Parathyroid adenoma (tissue), 2 donors: ENCODE data around the gene EGR4.

Experiments
- H2AFZ ChIP-seq: fragments of 300-600 bp; sonication (generic); one replicate; pipeline ENCODE4 v1.7.0; 2017; ENCODE audit warnings: antibody characterized with exemption, mild to moderate bottlenecking
- H3K27ac ChIP-seq: fragments of 300-600 bp; sonication (generic); one replicate; pipeline ENCODE4 v1.7.0; 2017
- H3K27me3 ChIP-seq: fragments of 300-600 bp; sonication (generic); one replicate; pipeline ENCODE4 v1.7.0; 2017; ENCODE audit warnings: low read length; ENCODE audit not compliant: control insufficient read depth, insufficient read depth
- H3K36me3 ChIP-seq: fragments of 300-600 bp; sonication (generic); one replicate; pipeline ENCODE4 v1.7.0; 2017; ENCODE audit warnings: low read length; ENCODE audit not compliant: control insufficient read depth, insufficient read depth
- H3K4me1 ChIP-seq: fragments of 300-600 bp; sonication (generic); one replicate; pipeline ENCODE4 v1.7.0; 2017; ENCODE audit warnings: control low read depth
- H3K4me2 ChIP-seq: fragments of 300-600 bp; sonication (generic); one replicate; pipeline ENCODE4 v1.7.0; 2017; ENCODE audit warnings: low read length
- H3K4me3 ChIP-seq: fragments of 300-600 bp; sonication (generic); one replicate; pipeline ENCODE4 v1.7.0; 2017; ENCODE audit warnings: low read depth, low read length
- H3K79me2 ChIP-seq: fragments of 300-600 bp; sonication (generic); one replicate; pipeline ENCODE4 v1.7.0; 2017; ENCODE audit warnings: control low read depth
- H3K9ac ChIP-seq: fragments of 300-600 bp; sonication (generic); one replicate; pipeline ENCODE4 v1.7.0; 2017; ENCODE audit warnings: mild to moderate bottlenecking
- H3K9me3 ChIP-seq: fragments of 300-600 bp; sonication (generic); one replicate; pipeline ENCODE4 v1.7.0; 2017; ENCODE audit warnings: low read length; ENCODE audit not compliant: control insufficient read depth
- TF ChIP-seq, protein P1 (sequence below): fragments of 300-600 bp; sonication (generic); IDR thresholded peaks from one replicate; pipeline ENCODE4 v1.7.0; 2017; ENCODE audit warnings: antibody characterized with exemption, mild to moderate bottlenecking
- donor health status: primary hyperparathyroidism.

The EGR4 gene

DNA sequence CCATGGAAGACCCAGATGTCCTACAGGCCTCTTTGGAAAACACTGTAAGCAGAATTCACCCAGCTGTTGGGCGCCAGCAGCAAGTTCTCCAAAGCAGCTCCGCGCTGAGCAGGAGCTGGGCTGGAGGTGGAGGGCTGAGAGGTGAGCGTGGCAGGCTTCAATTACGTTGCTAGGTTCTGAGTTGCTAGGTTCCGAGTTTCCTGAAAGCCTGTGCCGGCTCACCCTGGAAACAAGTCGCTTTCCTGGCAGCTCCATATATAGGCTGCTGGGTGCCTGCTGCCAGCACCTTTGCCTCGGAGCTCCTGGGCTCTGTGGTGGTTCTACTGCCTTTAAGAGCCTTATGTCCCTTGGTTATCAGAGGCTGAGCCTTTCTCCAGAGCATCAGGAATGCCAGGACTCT is 14.4 kb upstream of the EGR4 start:
- TF ChIP-seq, protein P1, sequence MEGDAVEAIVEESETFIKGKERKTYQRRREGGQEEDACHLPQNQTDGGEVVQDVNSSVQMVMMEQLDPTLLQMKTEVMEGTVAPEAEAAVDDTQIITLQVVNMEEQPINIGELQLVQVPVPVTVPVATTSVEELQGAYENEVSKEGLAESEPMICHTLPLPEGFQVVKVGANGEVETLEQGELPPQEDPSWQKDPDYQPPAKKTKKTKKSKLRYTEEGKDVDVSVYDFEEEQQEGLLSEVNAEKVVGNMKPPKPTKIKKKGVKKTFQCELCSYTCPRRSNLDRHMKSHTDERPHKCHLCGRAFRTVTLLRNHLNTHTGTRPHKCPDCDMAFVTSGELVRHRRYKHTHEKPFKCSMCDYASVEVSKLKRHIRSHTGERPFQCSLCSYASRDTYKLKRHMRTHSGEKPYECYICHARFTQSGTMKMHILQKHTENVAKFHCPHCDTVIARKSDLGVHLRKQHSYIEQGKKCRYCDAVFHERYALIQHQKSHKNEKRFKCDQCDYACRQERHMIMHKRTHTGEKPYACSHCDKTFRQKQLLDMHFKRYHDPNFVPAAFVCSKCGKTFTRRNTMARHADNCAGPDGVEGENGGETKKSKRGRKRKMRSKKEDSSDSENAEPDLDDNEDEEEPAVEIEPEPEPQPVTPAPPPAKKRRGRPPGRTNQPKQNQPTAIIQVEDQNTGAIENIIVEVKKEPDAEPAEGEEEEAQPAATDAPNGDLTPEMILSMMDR, result no peak
- Histone ChIP-seq H3K4me3 (no peak overlapping the region), H3K4me1 (no peaks in the 10 kb centered on the region), H3K9ac (no peak overlapping the region), H3K9me3 (no peaks in the 10 kb centered on the region), H2AFZ (no peak overlapping the region), H3K36me3 (no peaks in the 10 kb centered on the region), H3K27ac (no peak overlapping the region), H3K79me2 (no peaks in the 10 kb centered on the region), H3K27me3 (no peaks in the 10 kb centered on the region), H3K4me2 (no peak overlapping the region)

DNA sequence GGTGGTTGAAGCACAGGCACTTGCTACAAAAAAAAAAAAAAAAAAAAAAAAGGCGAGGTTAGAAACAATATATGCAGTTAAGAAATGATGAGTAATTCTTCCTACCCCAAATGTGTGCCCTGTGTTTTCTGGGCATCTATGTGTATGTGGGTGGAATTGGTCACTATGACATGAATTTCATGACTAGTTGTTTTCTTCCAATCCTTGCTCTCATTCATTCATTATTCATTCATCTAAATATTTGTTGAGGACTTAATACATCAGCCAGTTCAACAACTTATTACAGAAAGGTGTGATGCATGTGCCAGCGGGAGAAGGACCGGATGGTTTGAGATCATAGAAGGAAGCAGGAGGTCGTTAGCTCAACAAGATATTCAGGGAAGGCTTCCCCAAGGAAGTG is 8.3 kb upstream of the EGR4 start:
- Histone ChIP-seq H3K4me2 (no peak overlapping the region), H3K9ac (no peak overlapping the region), H2AFZ (no peak overlapping the region), H3K27ac (no peak overlapping the region), H3K27me3 (no peaks in the 10 kb centered on the region), H3K36me3 (no peaks in the 10 kb centered on the region), H3K79me2 (no peaks in the 10 kb centered on the region), H3K9me3 (no peaks in the 10 kb centered on the region), H3K4me3 (no peak overlapping the region), H3K4me1 (no peaks in the 10 kb centered on the region)
- TF ChIP-seq, protein P1, result no peak

DNA sequence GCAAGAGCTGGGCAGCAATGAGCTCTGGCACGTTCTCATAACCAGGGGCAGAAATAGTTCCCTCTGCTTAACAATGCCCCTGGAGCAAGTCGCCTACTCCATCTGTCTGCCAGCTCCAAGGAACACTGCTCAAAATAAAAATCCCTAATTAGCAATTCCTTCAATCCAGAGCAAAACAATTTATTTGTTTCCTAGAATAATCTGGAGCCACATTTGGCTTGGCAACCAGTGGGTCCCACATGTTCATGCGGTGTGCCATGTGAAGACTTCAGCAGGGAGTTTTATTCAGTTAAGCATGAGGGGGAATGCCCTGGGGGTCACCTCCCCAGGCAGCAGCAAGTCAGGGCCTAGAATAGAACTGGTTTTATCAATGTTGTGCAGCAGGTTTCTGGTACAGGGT is 7.6 kb upstream of the EGR4 start:
- Histone ChIP-seq H3K9me3 (no peaks in the 10 kb centered on the region), H3K4me1 (no peaks in the 10 kb centered on the region), H3K79me2 (no peaks in the 10 kb centered on the region), H3K27ac (no peak overlapping the region), H3K4me2 (no peak overlapping the region), H3K27me3 (no peaks in the 10 kb centered on the region), H2AFZ (no peak overlapping the region), H3K4me3 (no peak overlapping the region), H3K36me3 (no peaks in the 10 kb centered on the region), H3K9ac (no peak overlapping the region)
- TF ChIP-seq, protein P1, result no peak

DNA sequence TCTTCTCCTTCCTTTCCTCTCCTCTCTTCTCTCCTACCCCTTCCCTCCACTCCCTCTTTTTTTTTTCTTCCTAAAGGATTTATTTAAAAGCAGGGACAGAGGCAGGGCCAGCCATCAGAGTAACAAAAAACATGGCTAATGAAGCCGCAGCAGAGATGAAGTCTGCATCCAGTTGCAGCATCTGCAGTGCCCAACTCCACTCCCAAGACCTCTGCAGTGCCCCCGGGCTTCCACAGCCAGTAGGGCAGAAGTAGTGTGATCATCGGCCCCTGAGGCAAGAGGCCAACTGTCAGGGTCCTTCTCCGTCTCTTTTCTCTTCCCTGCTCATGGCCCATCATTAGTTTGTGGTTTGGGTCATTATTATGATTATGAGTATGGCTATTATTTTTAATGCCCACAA is 4.2 kb upstream of the EGR4 start:
- Histone ChIP-seq H3K36me3 (no peaks in the 10 kb centered on the region), H2AFZ (no peak overlapping the region), H3K27ac (no peak overlapping the region), H3K9ac (no peak overlapping the region), H3K79me2 (no peaks in the 10 kb centered on the region), H3K9me3 (no peaks in the 10 kb centered on the region), H3K27me3 (peaks cover 10% of the 10 kb centered on the region), H3K4me2 (no peak overlapping the region), H3K4me1 (no peaks in the 10 kb centered on the region), H3K4me3 (no peak overlapping the region)
- TF ChIP-seq, protein P1, result no peak

DNA sequence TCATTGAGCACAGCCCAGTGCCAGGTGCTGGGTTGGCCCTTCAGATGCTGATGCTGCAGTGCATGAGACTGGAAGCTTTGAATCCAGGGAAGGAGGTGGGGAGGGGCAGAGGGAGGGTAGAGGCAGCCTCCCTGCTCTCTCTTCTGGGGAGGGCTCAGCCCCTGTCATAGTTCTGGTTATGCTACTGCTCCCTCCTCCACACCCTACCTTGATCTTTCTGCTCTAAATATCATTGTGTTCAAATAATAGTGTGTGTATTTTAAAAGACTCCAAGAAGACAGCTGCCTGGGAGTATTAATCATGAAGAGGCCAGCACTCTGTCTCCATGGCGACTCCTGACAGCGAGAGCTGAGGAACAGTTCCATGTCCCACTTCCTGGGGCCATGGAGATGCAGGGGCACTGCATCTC is 3.8 kb upstream of the EGR4 start:
- Histone ChIP-seq H3K27me3 (peaks cover 14% of the 10 kb centered on the region), H3K27ac (no peak overlapping the region), H2AFZ (no peak overlapping the region), H3K9me3 (no peaks in the 10 kb centered on the region), H3K4me1 (no peaks in the 10 kb centered on the region), H3K9ac (no peak overlapping the region), H3K79me2 (no peaks in the 10 kb centered on the region), H3K4me2 (no peak overlapping the region), H3K4me3 (no peak overlapping the region), H3K36me3 (no peaks in the 10 kb centered on the region)
- TF ChIP-seq, protein P1, result no peak
